ENCODE results near the gene GNAT1.
"Not testable (repeated sequence)": the region's sequence is repeated elsewhere in the genome, so short reads cannot be mapped to it uniquely, and the experiment has no call there.

The GNAT1 gene

GRCh38 chr3:50210176-50210509 lies 18.7 kb downstream of the GNAT1 start:
- TF ChIP-seq CTCF (IDR thresholded peaks at IDR 0.05; ENCODE audit: low read depth, low read length, missing control alignments), result no peak
- no peak for DNase-seq (ENCODE audit: low read depth)
- in situ Hi-C loops (cut with HindIII; ENCODE audit: low sequenced_read_pairs), result no loop called here
- no peak overlapping the region for H3K4me3 ChIP-seq (ENCODE audit: low read depth, low read length)

- no peak overlapping the region for H3K4me3 ChIP-seq (ENCODE audit: low read depth, low read length)
- no peak for TF ChIP-seq CTCF (IDR thresholded peaks at IDR 0.05; ENCODE audit: low read depth, low read length, missing control alignments)
- in situ Hi-C loops (cut with HindIII; ENCODE audit: low sequenced_read_pairs), result no loop called here
- no peak for DNase-seq (ENCODE audit: low read depth)
Measured at GRCh38 chr3:50210510-50211367, 19.3 kb downstream of the GNAT1 start.

GRCh38 chr3:50211368-50211717 lies 19.9 kb downstream of the GNAT1 start:
- H3K4me3 ChIP-seq (ENCODE audit: low read depth, low read length); in situ Hi-C loops (cut with HindIII; ENCODE audit: low sequenced_read_pairs); DNase-seq (ENCODE audit: low read depth): not testable (repeated sequence)

- H3K4me3 ChIP-seq (ENCODE audit: low read depth, low read length), result no peak overlapping the region
- DNase-seq (ENCODE audit: low read depth), result no peak
- in situ Hi-C loops (cut with HindIII; ENCODE audit: low sequenced_read_pairs), result no loop called here
- no peak for TF ChIP-seq CTCF (IDR thresholded peaks at IDR 0.05; ENCODE audit: low read depth, low read length, missing control alignments)
Measured at GRCh38 chr3:50211930-50212329, 20.5 kb downstream of the GNAT1 start.

- no peak for DNase-seq (ENCODE audit: low read depth)
- in situ Hi-C loops (cut with HindIII; ENCODE audit: low sequenced_read_pairs), result no loop called here
- TF ChIP-seq CTCF (IDR thresholded peaks at IDR 0.05; ENCODE audit: low read depth, low read length, missing control alignments), result no peak
- no peak overlapping the region for H3K4me3 ChIP-seq (ENCODE audit: low read depth, low read length)
Measured at GRCh38 chr3:50212502-50212901, 21.1 kb downstream of the GNAT1 start.

- no peak for TF ChIP-seq CTCF (IDR thresholded peaks at IDR 0.05; ENCODE audit: low read depth, low read length, missing control alignments)
- in situ Hi-C loops (cut with HindIII; ENCODE audit: low sequenced_read_pairs), result no loop called here
- no peak for DNase-seq (ENCODE audit: low read depth)
- H3K4me3 ChIP-seq (ENCODE audit: low read depth, low read length), result no peak overlapping the region
Measured at GRCh38 chr3:50212971-50213370, 21.6 kb downstream of the GNAT1 start.

GRCh38 chr3:50213373-50213772 lies 22.0 kb downstream of the GNAT1 start:
- no peak overlapping the region for H3K4me3 ChIP-seq (ENCODE audit: low read depth, low read length)
- no peak for TF ChIP-seq CTCF (IDR thresholded peaks at IDR 0.05; ENCODE audit: low read depth, low read length, missing control alignments)
- no peak for DNase-seq (ENCODE audit: low read depth)
- in situ Hi-C loops (cut with HindIII; ENCODE audit: low sequenced_read_pairs), result no loop called here
